Keratinocyte (primary cell): Measurements from ENCODE around the gene RPS2. TPM values are rescaled to one million over a fixed set of nuclear protein-coding genes. Genes with fewer than 3 reads are reported as not detected.

Experiments used
- DNase-seq: peaks from one replicate; pipeline ENCODE4 v3.0.0-alpha.2; 2011; ENCODE audit warnings: low read depth, missing footprints, low spot score
- FAIRE-seq: peaks from 2 replicates; lab custom pipeline; 2011; peaks lifted over from hg19 to GRCh38; lab: Jason Lieb, UNC
- H2AFZ ChIP-seq: 2 replicates; pipeline ENCODE4 v1.6.0; 2012; ENCODE audit warnings: low read length, control low read depth, inconsistent platforms; ENCODE audit not compliant: control insufficient read depth
- H3K27ac ChIP-seq: 2 replicates; pipeline ENCODE4 v1.5.1; 2011; ENCODE audit warnings: low read length; ENCODE audit not compliant: control insufficient read depth, insufficient read depth
- H3K27me3 ChIP-seq: 3 replicates; pipeline ENCODE4 v1.6.0; 2011; ENCODE audit warnings: low read length; ENCODE audit not compliant: control insufficient read depth, insufficient read depth; ENCODE audit errors: extremely low read depth
- H3K36me3 ChIP-seq, 2 experiments: 2 replicates in 1 of 2; 3 replicates in 1 of 2; pipeline ENCODE4 v1.5.1; 2011; ENCODE audit warnings: low read length in 2 of 2, mild to moderate bottlenecking in 1 of 2; ENCODE audit not compliant: control insufficient read depth in 2 of 2, insufficient read depth in 2 of 2; ENCODE audit errors: extremely low read depth in 1 of 2
- H3K4me1 ChIP-seq: 3 replicates; pipeline ENCODE4 v1.5.1; 2011; ENCODE audit warnings: low read length; ENCODE audit not compliant: control insufficient read depth, insufficient read depth; ENCODE audit errors: extremely low read depth
- H3K4me2 ChIP-seq: 3 replicates; pipeline ENCODE4 v1.6.0; 2011; ENCODE audit warnings: low read depth, low read length; ENCODE audit not compliant: control insufficient read depth, insufficient read depth; ENCODE audit errors: extremely low read depth
- H3K4me3 ChIP-seq, 3 experiments: fragments of 200-600 bp in 1 of 3; sonication (generic) in 1 of 3; 2 replicates in 2 of 3; 3 replicates in 1 of 3; pipeline ENCODE4 v1.5.1; 2011 to 2016; ENCODE audit warnings: low read length in 3 of 3, mild to moderate bottlenecking in 3 of 3, control low read depth in 2 of 3, inconsistent platforms in 1 of 3, low read depth in 1 of 3, mixed read lengths in 1 of 3, mixed run types in 1 of 3, moderate library complexity in 1 of 3; ENCODE audit not compliant: control insufficient read depth in 2 of 3, insufficient read depth in 2 of 3; ENCODE audit errors: extremely low read depth in 1 of 3
- H3K79me2 ChIP-seq: 2 replicates; pipeline ENCODE4 v1.6.0; 2012; ENCODE audit warnings: low read length; ENCODE audit not compliant: control insufficient read depth, insufficient read depth
- H3K9ac ChIP-seq: 3 replicates; pipeline ENCODE4 v1.6.0; 2011; ENCODE audit warnings: low read length; ENCODE audit not compliant: control insufficient read depth, insufficient read depth; ENCODE audit errors: extremely low read depth
- H3K9me1 ChIP-seq: 3 replicates; pipeline ENCODE4 v1.6.0; 2011; ENCODE audit warnings: low read length; ENCODE audit not compliant: control insufficient read depth, insufficient read depth; ENCODE audit errors: extremely low read depth
- H3K9me3 ChIP-seq: 2 replicates; pipeline ENCODE4 v1.5.1; 2012; ENCODE audit warnings: low read depth, low read length; ENCODE audit not compliant: control insufficient read depth
- H4K20me1 ChIP-seq: 3 replicates; pipeline ENCODE4 v1.6.0; 2011; ENCODE audit warnings: low read length; ENCODE audit not compliant: control insufficient read depth, insufficient read depth; ENCODE audit errors: extremely low read depth
- EZH2 ChIP-seq: IDR thresholded peaks from one replicate; pipeline ENCODE4 v1.6.1; 2012; ENCODE audit warnings: inconsistent platforms, mild to moderate bottlenecking, low read length, moderate library complexity
- dilution Hi-C: fragments of 300-500 bp; cut with MboI; formaldehyde crosslinking; loops from one replicate; pipeline ENCODE4 v1.7.0; 2020; ENCODE audit warnings: low sequenced_read_pairs; ENCODE audit not compliant: extremely low pct_ligation_motif_present
- polyA plus RNA-seq, 5 experiments: library from polyadenylated mRNA; depleted of rRNA in 3 of 5; stranded (reverse) in 3 of 5; stranded (forward) in 1 of 5; unstranded in 1 of 5; fragments of >200 nt; gene quantifications; 1 replicate in 1 of 5; 2 replicates in 3 of 5; 3 replicates in 1 of 5; pipeline versions ENCODE4 v1.2.1 to v1.2.3, GENCODE V29; 2011 to 2012; ENCODE audit warnings: missing spikeins in 2 of 5, low read depth in 1 of 5, low replicate concordance in 1 of 5
- TF ChIP-seq, protein P1 (sequence below), 3 experiments: IDR thresholded peaks in 1 of 3; conservative IDR thresholded peaks in 1 of 3; optimal IDR thresholded peaks in 1 of 3; 2 replicates in 2 of 3; 3 replicates in 1 of 3; pipeline versions ENCODE3 to v1.5.1; 2011; ENCODE audit warnings: low read length in 3 of 3, mild to moderate bottlenecking in 3 of 3, moderate library complexity in 2 of 3, control low read depth in 1 of 3, inconsistent platforms in 1 of 3; ENCODE audit not compliant: insufficient read depth in 2 of 3; ENCODE audit errors: extremely low read depth in 1 of 3

Gene RPS2
- polyA plus RNA-seq, 1 donor (not counting 4 experiments of a cell fraction or from before 2014, with no cell fraction given): 3,573 TPM

GRCh38 chr16:1989209-1990100 is 24.8 kb upstream of the RPS2 start, which contains the start of gene SYNGR3:
TSS of gene SYNGR3 (plus strand) at chr16:1989970. CDS start at chr16:1990103, 133 bp downstream.
- Histone ChIP-seq H3K9ac (peak within 1 kb of the TSS; percentile 28), H3K9me1 (peaks cover 2% of the 10 kb centered on the region), H3K27me3 (peaks cover 30% of the 10 kb centered on the region), H3K4me2 (peak within 1 kb of the TSS; percentile 66), H3K79me2 (peaks cover 2% of the 10 kb centered on the region), H3K27ac (no peak within 1 kb of the TSS), H2AFZ (no peak within 1 kb of the TSS), H4K20me1 (no peaks in the 10 kb centered on the region), H3K4me1 (peaks cover 38% of the 10 kb centered on the region), H3K36me3 (peaks cover 7 to 14% of the 10 kb centered on the region in 2 experiments), H3K9me3 (no peaks in the 10 kb centered on the region), H3K4me3 (peak within 1 kb of the TSS in 2 of 3 experiments; percentile 20 to 53)
- TF ChIP-seq EZH2: peak; percentile 82
- TF ChIP-seq, protein P1, sequence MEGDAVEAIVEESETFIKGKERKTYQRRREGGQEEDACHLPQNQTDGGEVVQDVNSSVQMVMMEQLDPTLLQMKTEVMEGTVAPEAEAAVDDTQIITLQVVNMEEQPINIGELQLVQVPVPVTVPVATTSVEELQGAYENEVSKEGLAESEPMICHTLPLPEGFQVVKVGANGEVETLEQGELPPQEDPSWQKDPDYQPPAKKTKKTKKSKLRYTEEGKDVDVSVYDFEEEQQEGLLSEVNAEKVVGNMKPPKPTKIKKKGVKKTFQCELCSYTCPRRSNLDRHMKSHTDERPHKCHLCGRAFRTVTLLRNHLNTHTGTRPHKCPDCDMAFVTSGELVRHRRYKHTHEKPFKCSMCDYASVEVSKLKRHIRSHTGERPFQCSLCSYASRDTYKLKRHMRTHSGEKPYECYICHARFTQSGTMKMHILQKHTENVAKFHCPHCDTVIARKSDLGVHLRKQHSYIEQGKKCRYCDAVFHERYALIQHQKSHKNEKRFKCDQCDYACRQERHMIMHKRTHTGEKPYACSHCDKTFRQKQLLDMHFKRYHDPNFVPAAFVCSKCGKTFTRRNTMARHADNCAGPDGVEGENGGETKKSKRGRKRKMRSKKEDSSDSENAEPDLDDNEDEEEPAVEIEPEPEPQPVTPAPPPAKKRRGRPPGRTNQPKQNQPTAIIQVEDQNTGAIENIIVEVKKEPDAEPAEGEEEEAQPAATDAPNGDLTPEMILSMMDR (optimal IDR thresholded peaks at IDR 0.05 in 1 of 3, IDR thresholded peaks at IDR 0.05 in 1 of 3, conservative IDR thresholded peaks at IDR 0.05 in 1 of 3; ENCODE audit: extremely low read depth in 1 of 3, insufficient read depth in 2 of 3, low read length in 3 of 3): no peak
- dilution Hi-C loops: no loop called here
- DNase-seq: no peak
- no peak for FAIRE-seq

DNA sequence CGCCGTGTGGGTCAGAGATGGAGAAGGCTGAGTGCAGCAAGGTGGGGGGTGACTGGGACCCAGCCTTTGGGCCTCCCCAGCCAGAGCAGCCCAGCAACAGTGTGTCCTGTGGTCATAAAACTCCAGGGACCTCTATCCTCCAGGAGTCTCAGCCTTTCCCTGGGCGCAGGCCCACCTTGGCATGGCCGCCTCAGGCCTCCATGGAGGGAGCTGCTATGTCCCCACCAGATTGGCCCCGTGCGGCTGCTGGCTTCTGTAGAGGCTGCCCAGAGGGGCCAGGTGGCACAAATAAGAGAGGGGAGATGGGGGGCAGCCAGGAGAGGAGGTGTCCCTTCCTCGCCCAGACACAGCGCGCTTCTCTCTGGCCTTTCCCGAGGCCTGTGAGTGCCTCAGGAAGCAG is 22.6 kb upstream of the RPS2 start:
- TF ChIP-seq EZH2: no peak
- TF ChIP-seq, protein P1 (optimal IDR thresholded peaks at IDR 0.05 in 1 of 3, IDR thresholded peaks at IDR 0.05 in 1 of 3, conservative IDR thresholded peaks at IDR 0.05 in 1 of 3; ENCODE audit: extremely low read depth in 1 of 3, insufficient read depth in 2 of 3, low read length in 3 of 3): no peak
- FAIRE-seq (no peak), DNase-seq (no peak)
- Histone ChIP-seq H3K79me2 (peaks cover 2% of the 10 kb centered on the region), H3K9ac (no peak overlapping the region), H3K9me3 (no peaks in the 10 kb centered on the region), H3K9me1 (peaks cover 2% of the 10 kb centered on the region), H2AFZ (no peak overlapping the region), H3K36me3 (peaks cover 7 to 14% of the 10 kb centered on the region in 2 experiments), H3K27me3 (peaks cover 45% of the 10 kb centered on the region), H3K4me3 (no peak overlapping the region), H3K4me1 (peaks cover 34% of the 10 kb centered on the region), H4K20me1 (no peaks in the 10 kb centered on the region), H3K4me2 (no peak overlapping the region), H3K27ac (no peak overlapping the region)
- dilution Hi-C loops: no loop called here
